Measurements from ENCODE around the gene SOX8. TPM values are rescaled to one million over a fixed set of nuclear protein-coding genes. Genes with fewer than 3 reads are reported as not detected.

SOX8 gene
- total RNA-seq, 1 experiment from 2014 or later: 1.2 TPM

GRCh38 chr16:993731-994130, 12.2 kb downstream of the SOX8 start:
- BruUV-seq (replicated peaks): no TSS peak
- no peaks in the 10 kb centered on the region for H3K27me3 Mint-ChIP-seq (ENCODE audit: insufficient read depth, unreplicated experiment)
- no peak overlapping the region for H3K27ac Mint-ChIP-seq (ENCODE audit: unreplicated experiment)

GRCh38 chr16:995087-995486, 13.5 kb downstream of the SOX8 start:
- no peaks in the 10 kb centered on the region for H3K27me3 Mint-ChIP-seq (ENCODE audit: insufficient read depth, unreplicated experiment)
- H3K27me3 ChIP-seq (replicated peaks; ENCODE audit: control insufficient read depth, insufficient read depth, low read length): no peaks in the 10 kb centered on the region
- POLR2A ChIA-PET: no interaction called here
- no peak for DNase-seq
- no TSS peak for BruUV-seq (replicated peaks)
- H3K4me3 Mint-ChIP-seq (ENCODE audit: unreplicated experiment): no peak overlapping the region
- H3K9me3 ChIP-seq: no peaks in the 10 kb centered on the region
- H3K4me3 ChIP-seq (ENCODE audit: low read depth, low read length): no peak overlapping the region
- H3K9me3 Mint-ChIP-seq (ENCODE audit: unreplicated experiment): no peaks in the 10 kb centered on the region
- TF ChIP-seq CTCF (IDR thresholded peaks at IDR 0.05; ENCODE audit: insufficient read depth in 1 of 2, low read depth in 1 of 2, low read length in 1 of 2, severe bottlenecking in 1 of 2, unreplicated experiment in 1 of 2): no peak
- CTCF ChIA-PET: interaction anchor here (1.0 kb wide), 1 partner anchor 14 kb away, joined by 3 read pairs; no protein-coding TSS in a partner anchor
- H3K4me1 ChIP-seq: peaks cover 4% of the 10 kb centered on the region; the same call in 1 of the 2 replicates
- no peak overlapping the region for H3K27ac Mint-ChIP-seq (ENCODE audit: unreplicated experiment)
- no peaks in the 10 kb centered on the region for H3K36me3 ChIP-seq (ENCODE audit: control insufficient read depth, insufficient read depth, low read length)
- no peaks in the 10 kb centered on the region for H3K4me1 Mint-ChIP-seq (ENCODE audit: low read depth, unreplicated experiment)
- no peaks in the 10 kb centered on the region for H3K36me3 Mint-ChIP-seq (ENCODE audit: insufficient read depth, unreplicated experiment)
- intact Hi-C loops (cut with micrococcal nuclease; ENCODE audit: unreplicated experiment): no loop called here

More at GRCh38 chr16:993731-994130, 12.2 kb downstream of the SOX8 start:
- H3K4me3 Mint-ChIP-seq (ENCODE audit: unreplicated experiment): no peak overlapping the region
- ChIA-PET POLR2A (no interaction called here), CTCF (no interaction called here)
- H3K4me3 ChIP-seq (ENCODE audit: low read depth, low read length): no peak overlapping the region
- no peaks in the 10 kb centered on the region for H3K36me3 Mint-ChIP-seq (ENCODE audit: insufficient read depth, unreplicated experiment)
- no peaks in the 10 kb centered on the region for H3K9me3 Mint-ChIP-seq (ENCODE audit: unreplicated experiment)
- DNase-seq: no peak
- H3K4me1 ChIP-seq: peaks cover 4% of the 10 kb centered on the region; the same call in 1 of the 2 replicates
- intact Hi-C loops (cut with micrococcal nuclease; ENCODE audit: unreplicated experiment): no loop called here
- no peaks in the 10 kb centered on the region for H3K9me3 ChIP-seq
- H3K4me1 Mint-ChIP-seq (ENCODE audit: low read depth, unreplicated experiment): no peaks in the 10 kb centered on the region
- no peak for TF ChIP-seq CTCF (IDR thresholded peaks at IDR 0.05; ENCODE audit: insufficient read depth in 1 of 2, low read depth in 1 of 2, low read length in 1 of 2, severe bottlenecking in 1 of 2, unreplicated experiment in 1 of 2)
- no peaks in the 10 kb centered on the region for H3K27me3 ChIP-seq (replicated peaks; ENCODE audit: control insufficient read depth, insufficient read depth, low read length)
- H3K36me3 ChIP-seq (ENCODE audit: control insufficient read depth, insufficient read depth, low read length): no peaks in the 10 kb centered on the region

GRCh38 chr16:995783-996182, 14.2 kb downstream of the SOX8 start:
- no peaks in the 10 kb centered on the region for H3K9me3 ChIP-seq
- H3K4me3 ChIP-seq (ENCODE audit: low read depth, low read length): no peak overlapping the region
- BruUV-seq (replicated peaks): no TSS peak
- intact Hi-C loops (cut with micrococcal nuclease; ENCODE audit: unreplicated experiment): no loop called here
- no peak for TF ChIP-seq CTCF (IDR thresholded peaks at IDR 0.05; ENCODE audit: insufficient read depth in 1 of 2, low read depth in 1 of 2, low read length in 1 of 2, severe bottlenecking in 1 of 2, unreplicated experiment in 1 of 2)
- H3K4me1 ChIP-seq: peaks cover 4% of the 10 kb centered on the region; the same call in 1 of the 2 replicates
- Mint-ChIP-seq H3K27ac (ENCODE audit: unreplicated experiment) (no peak overlapping the region), H3K9me3 (ENCODE audit: unreplicated experiment) (no peaks in the 10 kb centered on the region), H3K4me3 (ENCODE audit: unreplicated experiment) (no peak overlapping the region), H3K27me3 (ENCODE audit: insufficient read depth, unreplicated experiment) (no peaks in the 10 kb centered on the region), H3K4me1 (ENCODE audit: low read depth, unreplicated experiment) (no peaks in the 10 kb centered on the region), H3K36me3 (ENCODE audit: insufficient read depth, unreplicated experiment) (no peaks in the 10 kb centered on the region)
- no peaks in the 10 kb centered on the region for H3K27me3 ChIP-seq (replicated peaks; ENCODE audit: control insufficient read depth, insufficient read depth, low read length)
- ChIA-PET CTCF (no interaction called here), POLR2A (no interaction called here)
- H3K36me3 ChIP-seq (ENCODE audit: control insufficient read depth, insufficient read depth, low read length): no peaks in the 10 kb centered on the region
- DNase-seq: no peak

Measured in Caco-2 (cell line).